Dendritic cell treated with granulocyte-macrophage colony-stimulating factor and Interleukin-4, amounts not matched to agents 40 ng/mL and 50 ng/mL, for 4 days (primary cell): Measurements from ENCODE around the gene ACO2.
A peak's percentile ranks its signal among the peaks of the same experiment; 100 is the strongest.
"Not testable (repeated sequence)": the region's sequence is repeated elsewhere in the genome, so short reads cannot be mapped to it uniquely, and the experiment has no call there.

Experiments
- H3K27ac Mint-ChIP-seq: one replicate; pipeline ENCODE4 v1.8.0; 2022; ENCODE audit warnings: mild to moderate bottlenecking, mixed read lengths
- H3K27me3 Mint-ChIP-seq: one replicate; pipeline ENCODE4 v1.8.0; 2022; ENCODE audit warnings: mild to moderate bottlenecking, mixed read lengths
- H3K36me3 Mint-ChIP-seq: one replicate; pipeline ENCODE4 v1.8.0; 2022; ENCODE audit warnings: low read depth, mixed read lengths
- H3K4me1 Mint-ChIP-seq: one replicate; pipeline ENCODE4 v1.8.0; 2022; ENCODE audit warnings: low read depth, mixed read lengths
- H3K4me3 Mint-ChIP-seq: one replicate; pipeline ENCODE4 v1.8.0; 2022; ENCODE audit warnings: mild to moderate bottlenecking, moderate library complexity, mixed read lengths
- H3K9me3 Mint-ChIP-seq: one replicate; pipeline ENCODE4 v1.8.0; 2022; ENCODE audit warnings: mixed read lengths
- intact Hi-C: fragments of 100-400 bp; cut with micrococcal nuclease; formaldehyde crosslinking; loops from one replicate; pipeline ENCODE4 v1.15.0; 2022

ACO2 gene

GRCh38 chr22:41468381-41469217 is at the start of gene ACO2, which contains the start of gene PHF5A:
ACO2 (plus strand) TSS chr22:41469117; CDS start chr22:41469147, 30 bp downstream.
PHF5A (minus strand) TSS chr22:41468692; CDS start chr22:41468653, 39 bp downstream.
- H3K27me3 Mint-ChIP-seq, result no peaks in the 10 kb centered on the region
- H3K36me3 Mint-ChIP-seq, result peaks cover 80% of the 10 kb centered on the region
- H3K27ac Mint-ChIP-seq, result peak within 1 kb of the TSS; percentile 99
- peak within 1 kb of the TSS; percentile 97 for H3K4me3 Mint-ChIP-seq
- no peaks in the 10 kb centered on the region for H3K9me3 Mint-ChIP-seq
- intact Hi-C loops, result loop anchor here (1.0 kb wide), 1 partner anchor 22 kb away; the partner anchor contains the start of gene TOB2
- H3K4me1 Mint-ChIP-seq, result peaks cover 25% of the 10 kb centered on the region

- Mint-ChIP-seq H3K27me3 (no peaks in the 10 kb centered on the region), H3K4me3 (no peak overlapping the region), H3K27ac (no peak overlapping the region), H3K9me3 (no peaks in the 10 kb centered on the region), H3K4me1 (no peaks in the 10 kb centered on the region), H3K36me3 (peaks cover 70% of the 10 kb centered on the region)
- intact Hi-C loops, result no loop called here
These were observed 43.1 kb upstream of the ACO2 start for GRCh38 chr22:41425660-41426365.

GRCh38 chr22:41429232-41429950 is 39.5 kb upstream of the ACO2 start:
- no peak overlapping the region for H3K4me3 Mint-ChIP-seq

GRCh38 chr22:41429951-41430332 is 39.0 kb upstream of the ACO2 start:
- H3K4me1 Mint-ChIP-seq, result peaks cover 9% of the 10 kb centered on the region
- peaks cover 91% of the 10 kb centered on the region for H3K36me3 Mint-ChIP-seq
- no peak overlapping the region for H3K4me3 Mint-ChIP-seq
- H3K9me3 Mint-ChIP-seq, result no peaks in the 10 kb centered on the region
- H3K27me3 Mint-ChIP-seq, result no peaks in the 10 kb centered on the region
- intact Hi-C loops, result no loop called here
- no peak overlapping the region for H3K27ac Mint-ChIP-seq

More at GRCh38 chr22:41429232-41429950, 39.5 kb upstream of the ACO2 start:
- Mint-ChIP-seq H3K4me1 (peaks cover 3% of the 10 kb centered on the region), H3K9me3 (no peaks in the 10 kb centered on the region), H3K27me3 (no peaks in the 10 kb centered on the region), H3K27ac (no peak overlapping the region), H3K36me3 (peaks cover 91% of the 10 kb centered on the region)
- intact Hi-C loops, result no loop called here

- peaks cover 91% of the 10 kb centered on the region for H3K36me3 Mint-ChIP-seq
- H3K27ac Mint-ChIP-seq, result no peak overlapping the region
These were observed 37.3 kb upstream of the ACO2 start for GRCh38 chr22:41431656-41432055.

GRCh38 chr22:41433480-41433879 is 35.4 kb upstream of the ACO2 start:
- intact Hi-C loops, H3K27me3 Mint-ChIP-seq, H3K27ac Mint-ChIP-seq, H3K4me3 Mint-ChIP-seq, H3K9me3 Mint-ChIP-seq: not testable (repeated sequence)
- peaks cover 27% of the 10 kb centered on the region for H3K4me1 Mint-ChIP-seq
- peaks cover 89% of the 10 kb centered on the region for H3K36me3 Mint-ChIP-seq

More at GRCh38 chr22:41431656-41432055, 37.3 kb upstream of the ACO2 start:
- Mint-ChIP-seq H3K4me3 (no peak overlapping the region), H3K9me3 (no peaks in the 10 kb centered on the region), H3K27me3 (no peaks in the 10 kb centered on the region), H3K4me1 (peaks cover 21% of the 10 kb centered on the region)
- intact Hi-C loops, result no loop called here

GRCh38 chr22:41434361-41435003 is 34.4 kb upstream of the ACO2 start:
- Mint-ChIP-seq H3K4me1 (peaks cover 32% of the 10 kb centered on the region), H3K27ac (peak overlapping the region; percentile 31), H3K36me3 (peaks cover 94% of the 10 kb centered on the region)
- intact Hi-C loops, H3K9me3 Mint-ChIP-seq, H3K4me3 Mint-ChIP-seq, H3K27me3 Mint-ChIP-seq: not testable (repeated sequence)

GRCh38 chr22:41435560-41435959 is 33.4 kb upstream of the ACO2 start:
- peaks cover 32% of the 10 kb centered on the region for H3K4me1 Mint-ChIP-seq
- H3K27me3 Mint-ChIP-seq, result no peaks in the 10 kb centered on the region
- intact Hi-C loops, result no loop called here
- H3K9me3 Mint-ChIP-seq, result no peaks in the 10 kb centered on the region
- H3K36me3 Mint-ChIP-seq, result peaks cover 96% of the 10 kb centered on the region
- H3K27ac Mint-ChIP-seq, result no peak overlapping the region
- no peak overlapping the region for H3K4me3 Mint-ChIP-seq

GRCh38 chr22:41436322-41437113 is 32.4 kb upstream of the ACO2 start:
- H3K36me3 Mint-ChIP-seq, result peaks cover 96% of the 10 kb centered on the region
- no peak overlapping the region for H3K27ac Mint-ChIP-seq
- no peak overlapping the region for H3K4me3 Mint-ChIP-seq
- intact Hi-C loops, result no loop called here
- H3K4me1 Mint-ChIP-seq, result peaks cover 32% of the 10 kb centered on the region
- H3K9me3 Mint-ChIP-seq, result no peaks in the 10 kb centered on the region
- no peaks in the 10 kb centered on the region for H3K27me3 Mint-ChIP-seq

GRCh38 chr22:41437198-41437597 is 31.7 kb upstream of the ACO2 start:
- Mint-ChIP-seq H3K27ac (no peak overlapping the region), H3K4me1 (peaks cover 34% of the 10 kb centered on the region), H3K4me3 (no peak overlapping the region), H3K9me3 (no peaks in the 10 kb centered on the region), H3K36me3 (peaks cover 96% of the 10 kb centered on the region), H3K27me3 (no peaks in the 10 kb centered on the region)
- intact Hi-C loops, result no loop called here

- H3K4me3 Mint-ChIP-seq, H3K27me3 Mint-ChIP-seq, intact Hi-C loops, H3K9me3 Mint-ChIP-seq: not testable (repeated sequence)
- peaks cover 96% of the 10 kb centered on the region for H3K36me3 Mint-ChIP-seq
- peak overlapping the region; percentile 25 for H3K27ac Mint-ChIP-seq
- H3K4me1 Mint-ChIP-seq, result peaks cover 33% of the 10 kb centered on the region
These were observed 28.4 kb upstream of the ACO2 start for GRCh38 chr22:41440511-41440910.

GRCh38 chr22:41442240-41442792 is 26.6 kb upstream of the ACO2 start:
- intact Hi-C loops, result no loop called here
- no peak overlapping the region for H3K27ac Mint-ChIP-seq
- no peaks in the 10 kb centered on the region for H3K9me3 Mint-ChIP-seq
- H3K27me3 Mint-ChIP-seq, result no peaks in the 10 kb centered on the region
- peaks cover 96% of the 10 kb centered on the region for H3K36me3 Mint-ChIP-seq
- H3K4me1 Mint-ChIP-seq, result peaks cover 21% of the 10 kb centered on the region
- H3K4me3 Mint-ChIP-seq, result no peak overlapping the region
